Activated T-cell treated with anti-CD3 and anti-CD28 coated beads for 24 hours (primary cell): ENCODE results near the gene CLCA2.

Source experiments
- DNase-seq: peaks from one replicate; pipeline ENCODE4 v3.0.0-alpha.2; 2020; ENCODE audit warnings: low read depth

CLCA2 gene

GRCh38 chr1:86430376-86430775, 6.4 kb downstream of the CLCA2 start:
- no peak for DNase-seq

GRCh38 chr1:86434059-86434458, 10.1 kb downstream of the CLCA2 start:
- no peak for DNase-seq

GRCh38 chr1:86435327-86435726, 11.4 kb downstream of the CLCA2 start:
- DNase-seq, result no peak

- no peak for DNase-seq
These were observed 12.1 kb downstream of the CLCA2 start for GRCh38 chr1:86436041-86436440.

GRCh38 chr1:86441581-86441980, 17.6 kb downstream of the CLCA2 start:
- DNase-seq, result no peak

- DNase-seq, result no peak
These were observed 18.0 kb downstream of the CLCA2 start for GRCh38 chr1:86441997-86442396.

- DNase-seq, result no peak
These were observed 21.9 kb downstream of the CLCA2 start for GRCh38 chr1:86445919-86446318.

- DNase-seq, result no peak
These were observed 23.3 kb downstream of the CLCA2 start for GRCh38 chr1:86447198-86447790.

- no peak for DNase-seq
These were observed 24.7 kb downstream of the CLCA2 start for GRCh38 chr1:86448670-86449069.

GRCh38 chr1:86449103-86449502, 25.1 kb downstream of the CLCA2 start:
- DNase-seq, result no peak

GRCh38 chr1:86450847-86451246, 26.9 kb downstream of the CLCA2 start:
- no peak for DNase-seq

- DNase-seq, result no peak
These were observed 29.7 kb downstream of the CLCA2 start for GRCh38 chr1:86453664-86454063.

- DNase-seq, result no peak
These were observed 31.1 kb downstream of the CLCA2 start for GRCh38 chr1:86455073-86455472.

GRCh38 chr1:86460998-86461397, 37.0 kb downstream of the CLCA2 start:
- DNase-seq, result no peak

- no peak for DNase-seq
These were observed 37.5 kb downstream of the CLCA2 start for GRCh38 chr1:86461482-86461881.

GRCh38 chr1:86464819-86465218, 40.8 kb downstream of the CLCA2 start:
- no peak for DNase-seq

- no peak for DNase-seq
These were observed 42.3 kb downstream of the CLCA2 start for GRCh38 chr1:86466109-86466844.

GRCh38 chr1:86466986-86467385, 43.0 kb downstream of the CLCA2 start:
- DNase-seq, result no peak

- no peak for DNase-seq
These were observed 44.6 kb downstream of the CLCA2 start, which contains the start of gene CLCA1 for GRCh38 chr1:86468501-86468977. CLCA1 (plus strand) TSS chr1:86468927; CDS start chr1:86468972, 45 bp downstream.

GRCh38 chr1:86470859-86471258, 46.9 kb downstream of the CLCA2 start:
- no peak for DNase-seq

GRCh38 chr1:86471291-86471690, 47.3 kb downstream of the CLCA2 start:
- no peak for DNase-seq

- DNase-seq, result no peak
These were observed 48.2 kb downstream of the CLCA2 start for GRCh38 chr1:86472152-86472551.

- DNase-seq, result no peak
These were observed 48.8 kb downstream of the CLCA2 start for GRCh38 chr1:86472767-86473166.

GRCh38 chr1:86477256-86477655, 53.3 kb downstream of the CLCA2 start:
- no peak for DNase-seq
